ENCODE results near the gene DAZAP1.

The DAZAP1 gene

GRCh38 chr19:1377965-1378785 is 29.2 kb upstream of the DAZAP1 start:
- DNase-seq (ENCODE audit: low read depth), result no peak
- no peak for TF ChIP-seq CTCF (IDR thresholded peaks at IDR 0.05; ENCODE audit: control insufficient read depth, insufficient read depth, low read depth, low read length, missing control alignments)
- no peak overlapping the region for H3K4me3 ChIP-seq (ENCODE audit: control insufficient read depth, low read depth, low read length)

- no peak overlapping the region for H3K4me3 ChIP-seq (ENCODE audit: control insufficient read depth, low read depth, low read length)
- no peak for DNase-seq (ENCODE audit: low read depth)
- TF ChIP-seq CTCF (IDR thresholded peaks at IDR 0.05; ENCODE audit: control insufficient read depth, insufficient read depth, low read depth, low read length, missing control alignments), result no peak
These were observed 28.1 kb upstream of the DAZAP1 start for GRCh38 chr19:1379126-1379905.

- TF ChIP-seq CTCF (IDR thresholded peaks at IDR 0.05; ENCODE audit: control insufficient read depth, insufficient read depth, low read depth, low read length, missing control alignments), result no peak
- no peak overlapping the region for H3K4me3 ChIP-seq (ENCODE audit: control insufficient read depth, low read depth, low read length)
- no peak for DNase-seq (ENCODE audit: low read depth)
These were observed 27.4 kb upstream of the DAZAP1 start for GRCh38 chr19:1379961-1380489.

- TF ChIP-seq CTCF (IDR thresholded peaks at IDR 0.05; ENCODE audit: control insufficient read depth, insufficient read depth, low read depth, low read length, missing control alignments), result no peak
- no peak overlapping the region for H3K4me3 ChIP-seq (ENCODE audit: control insufficient read depth, low read depth, low read length)
- DNase-seq (ENCODE audit: low read depth), result no peak
These were observed 25.1 kb upstream of the DAZAP1 start for GRCh38 chr19:1382250-1382649.

GRCh38 chr19:1383017-1383311 is 24.4 kb upstream of the DAZAP1 start:
- no peak for DNase-seq (ENCODE audit: low read depth)
- no peak for TF ChIP-seq CTCF (IDR thresholded peaks at IDR 0.05; ENCODE audit: control insufficient read depth, insufficient read depth, low read depth, low read length, missing control alignments)

GRCh38 chr19:1383312-1384084 is 23.9 kb upstream of the DAZAP1 start, which contains the start of gene NDUFS7:
TSS of gene NDUFS7 (plus strand) at chr19:1383907. CDS start at chr19:1383927, 20 bp downstream.
- peak; percentile 15 for TF ChIP-seq CTCF (IDR thresholded peaks at IDR 0.05; ENCODE audit: control insufficient read depth, insufficient read depth, low read depth, low read length, missing control alignments)
- DNase-seq (ENCODE audit: low read depth), result peak; percentile 77
- peak within 1 kb of the TSS; percentile 99 for H3K4me3 ChIP-seq (ENCODE audit: control insufficient read depth, low read depth, low read length)

More at GRCh38 chr19:1383017-1383311, 24.4 kb upstream of the DAZAP1 start:
- no peak overlapping the region for H3K4me3 ChIP-seq (ENCODE audit: control insufficient read depth, low read depth, low read length)
